HCT116 (cell line): Measurements from ENCODE around the gene NUDT22.

Source experiments
- JUND ChIP-seq: IDR thresholded peaks from 2 replicates; pipeline ENCODE4 v1.6.1; 2012
- MAX ChIP-seq: IDR thresholded peaks from 2 replicates; pipeline ENCODE4 v1.6.1; 2012
- REST ChIP-seq: IDR thresholded peaks from 2 replicates; pipeline ENCODE4 v1.6.1; 2012; ENCODE audit warnings: low read depth
- SP1 ChIP-seq: IDR thresholded peaks from 2 replicates; pipeline ENCODE4 v1.6.1; 2012; ENCODE audit warnings: low read depth
- TCF7L2 ChIP-seq: IDR thresholded peaks from 2 replicates; pipeline ENCODE4 v1.7.0; 2011; ENCODE audit warnings: borderline replicate concordance, inconsistent platforms; ENCODE audit not compliant: insufficient read depth, insufficient read length; ENCODE audit errors: extremely low read depth
- ZNF274 ChIP-seq: fragments of 200-500 bp; sonication (Bioruptor generic); IDR thresholded peaks from 2 replicates; pipeline ENCODE4 v1.6.1; 2014; ENCODE audit warnings: mild to moderate bottlenecking, low read depth, low read length, inconsistent platforms
- TF ChIP-seq, protein P1 (sequence below), 3 experiments: fragments of 200-600 bp in 1 of 3; sonication (generic) in 1 of 3; IDR thresholded peaks in 2 of 3; conservative IDR thresholded peaks in 1 of 3; 2 replicates each; pipeline ENCODE4 v1.5.1; 2012 to 2017; ENCODE audit warnings: low read depth in 2 of 3, low read length in 2 of 3, antibody characterized with exemption in 1 of 3, borderline replicate concordance in 1 of 3, control low read depth in 1 of 3, mild to moderate bottlenecking in 1 of 3, mixed read lengths in 1 of 3, mixed run types in 1 of 3, moderate library complexity in 1 of 3; ENCODE audit not compliant: insufficient read depth in 1 of 3

GRCh38 chr11:64268025-64268892 lies 42.2 kb downstream of the NUDT22 start:
- peak; percentile 85 for TF ChIP-seq TCF7L2
- TF ChIP-seq, protein P1, sequence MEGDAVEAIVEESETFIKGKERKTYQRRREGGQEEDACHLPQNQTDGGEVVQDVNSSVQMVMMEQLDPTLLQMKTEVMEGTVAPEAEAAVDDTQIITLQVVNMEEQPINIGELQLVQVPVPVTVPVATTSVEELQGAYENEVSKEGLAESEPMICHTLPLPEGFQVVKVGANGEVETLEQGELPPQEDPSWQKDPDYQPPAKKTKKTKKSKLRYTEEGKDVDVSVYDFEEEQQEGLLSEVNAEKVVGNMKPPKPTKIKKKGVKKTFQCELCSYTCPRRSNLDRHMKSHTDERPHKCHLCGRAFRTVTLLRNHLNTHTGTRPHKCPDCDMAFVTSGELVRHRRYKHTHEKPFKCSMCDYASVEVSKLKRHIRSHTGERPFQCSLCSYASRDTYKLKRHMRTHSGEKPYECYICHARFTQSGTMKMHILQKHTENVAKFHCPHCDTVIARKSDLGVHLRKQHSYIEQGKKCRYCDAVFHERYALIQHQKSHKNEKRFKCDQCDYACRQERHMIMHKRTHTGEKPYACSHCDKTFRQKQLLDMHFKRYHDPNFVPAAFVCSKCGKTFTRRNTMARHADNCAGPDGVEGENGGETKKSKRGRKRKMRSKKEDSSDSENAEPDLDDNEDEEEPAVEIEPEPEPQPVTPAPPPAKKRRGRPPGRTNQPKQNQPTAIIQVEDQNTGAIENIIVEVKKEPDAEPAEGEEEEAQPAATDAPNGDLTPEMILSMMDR (IDR thresholded peaks at IDR 0.05 in 2 of 3, conservative IDR thresholded peaks at IDR 0.05 in 1 of 3; ENCODE audit: borderline replicate concordance in 1 of 3, insufficient read depth in 1 of 3, low read depth in 2 of 3, low read length in 2 of 3): no peak
- TF ChIP-seq REST: no peak
- no peak for TF ChIP-seq ZNF274
- no peak for TF ChIP-seq MAX
- TF ChIP-seq SP1: no peak
- no peak for TF ChIP-seq JUND
